Effector CD4-positive, alpha-beta T cell (primary cell): ENCODE measurements around the gene ARHGEF6.
"Not testable (repeated sequence)": the region's sequence is repeated elsewhere in the genome, so short reads cannot be mapped to it uniquely, and the experiment has no call there.

ENCODE experiments used
- DNase-seq: peaks from one replicate; pipeline ENCODE4 v3.0.0-alpha.2; 2020

ARHGEF6 gene

GRCh38 chrX:136783159-136783558 lies 2.4 kb upstream of the ARHGEF6 start:
- no peak for DNase-seq

DNA sequence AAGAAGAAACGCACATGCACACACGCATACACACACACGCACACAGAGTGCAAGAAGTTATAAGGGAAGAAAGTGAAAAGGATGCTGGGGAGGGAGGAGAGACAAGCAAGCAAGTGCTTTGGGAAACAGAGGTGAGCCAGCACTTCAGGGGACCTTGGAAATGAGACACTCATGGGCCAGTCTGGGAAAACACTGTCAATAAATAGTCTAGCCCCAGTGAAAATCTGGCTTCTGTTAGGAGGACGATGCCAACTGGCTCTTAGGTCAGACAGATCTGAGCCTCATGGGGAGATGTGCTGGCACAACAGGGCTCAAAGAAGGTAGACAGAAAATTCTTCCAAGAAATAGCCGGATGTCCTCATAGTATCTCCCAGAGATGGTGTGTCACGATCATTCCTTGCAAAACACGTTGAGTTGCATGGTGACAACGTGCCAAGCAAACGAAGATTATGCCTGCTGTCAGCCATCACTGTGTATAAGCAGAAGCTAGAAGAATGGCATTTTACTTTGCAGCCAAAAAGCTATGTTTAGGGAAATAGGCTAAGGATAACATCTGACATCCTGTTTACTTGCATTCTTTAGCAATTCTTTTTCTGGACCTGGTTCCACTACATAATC lies 557 bp upstream of the ARHGEF6 start:
- no peak for DNase-seq

DNA sequence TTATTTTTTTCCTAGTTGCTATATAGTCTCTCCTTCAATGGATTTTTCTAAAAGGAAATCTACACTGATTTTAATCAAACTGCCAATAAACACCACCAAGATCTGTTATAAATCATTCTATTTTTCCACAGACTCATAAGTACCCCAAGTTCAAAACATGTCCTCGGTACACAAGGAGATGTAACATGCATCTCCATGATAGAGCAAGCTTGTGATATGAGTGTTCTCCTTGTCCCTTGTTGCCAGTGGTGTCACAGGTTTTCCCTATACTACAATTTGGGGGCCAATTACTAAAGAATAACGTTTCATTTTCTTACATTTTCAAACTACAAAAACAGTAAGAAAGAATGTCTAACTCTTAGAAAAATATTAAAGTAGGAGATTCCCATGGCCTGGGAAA lies 491 bp downstream of the ARHGEF6 start:
- no peak for DNase-seq

GRCh38 chrX:136779346-136779781 lies 1.4 kb downstream of the ARHGEF6 start:
- no peak for DNase-seq

DNA sequence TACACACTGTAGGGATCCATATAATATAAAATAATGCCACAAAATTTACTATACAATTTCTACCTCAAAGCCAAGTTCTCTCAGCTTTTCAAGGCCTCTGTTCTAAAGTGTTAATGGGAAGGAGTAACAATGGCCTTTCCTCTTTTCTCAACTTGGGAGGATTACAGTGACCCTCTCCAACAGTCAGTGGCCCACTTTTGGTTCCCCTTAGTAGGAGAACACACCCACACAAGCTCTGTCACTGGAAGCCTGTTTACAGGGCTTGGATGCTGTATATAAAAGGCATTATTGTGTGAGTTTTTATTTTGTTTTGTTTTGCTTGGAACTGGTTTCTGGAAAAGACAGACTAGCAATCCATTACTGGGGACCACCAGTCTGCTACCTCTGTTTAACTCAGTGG lies 1.8 kb downstream of the ARHGEF6 start:
- no peak for DNase-seq

DNA sequence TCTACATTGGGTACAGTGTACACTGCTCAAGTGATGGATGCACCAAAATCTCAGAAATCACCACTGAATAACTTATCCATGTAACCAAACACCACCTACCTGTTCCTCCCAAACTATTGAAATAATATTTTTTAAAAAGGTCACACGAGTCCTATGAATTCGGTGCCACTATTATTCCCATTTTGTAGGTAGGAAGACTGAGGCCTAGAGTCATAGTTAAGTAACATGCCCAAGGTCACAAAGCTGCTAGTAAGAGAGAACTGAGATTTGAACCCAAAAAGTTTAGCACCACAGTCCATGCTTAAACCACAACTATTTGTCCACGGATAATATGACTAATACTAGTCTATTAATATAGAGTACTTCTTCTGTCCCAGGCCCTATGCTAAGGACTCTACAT lies 2.7 kb downstream of the ARHGEF6 start:
- no peak for DNase-seq

DNA sequence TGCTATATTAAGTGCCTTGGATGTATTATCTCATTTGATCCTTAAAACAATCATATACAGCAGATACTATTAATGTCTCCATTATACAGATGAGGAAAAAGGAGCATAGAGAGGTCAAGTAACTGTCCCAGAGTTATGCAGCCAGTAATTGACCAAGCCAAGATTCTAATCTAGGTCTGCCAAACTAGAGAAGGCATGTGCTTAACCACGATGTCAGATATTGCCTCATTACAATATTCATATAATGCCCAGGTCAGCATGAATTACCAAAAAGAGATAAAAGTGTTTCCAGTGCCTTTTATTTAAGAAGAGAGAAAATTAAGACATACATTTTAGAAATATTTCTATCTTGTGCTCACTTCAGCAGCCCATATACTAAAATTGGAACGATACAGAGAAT lies 7.1 kb downstream of the ARHGEF6 start:
- DNase-seq = no peak

GRCh38 chrX:136771869-136772268 lies 8.9 kb downstream of the ARHGEF6 start:
- DNase-seq = not testable (repeated sequence)

GRCh38 chrX:136768469-136769084 lies 12.2 kb downstream of the ARHGEF6 start:
- DNase-seq = peak; percentile 19

DNA sequence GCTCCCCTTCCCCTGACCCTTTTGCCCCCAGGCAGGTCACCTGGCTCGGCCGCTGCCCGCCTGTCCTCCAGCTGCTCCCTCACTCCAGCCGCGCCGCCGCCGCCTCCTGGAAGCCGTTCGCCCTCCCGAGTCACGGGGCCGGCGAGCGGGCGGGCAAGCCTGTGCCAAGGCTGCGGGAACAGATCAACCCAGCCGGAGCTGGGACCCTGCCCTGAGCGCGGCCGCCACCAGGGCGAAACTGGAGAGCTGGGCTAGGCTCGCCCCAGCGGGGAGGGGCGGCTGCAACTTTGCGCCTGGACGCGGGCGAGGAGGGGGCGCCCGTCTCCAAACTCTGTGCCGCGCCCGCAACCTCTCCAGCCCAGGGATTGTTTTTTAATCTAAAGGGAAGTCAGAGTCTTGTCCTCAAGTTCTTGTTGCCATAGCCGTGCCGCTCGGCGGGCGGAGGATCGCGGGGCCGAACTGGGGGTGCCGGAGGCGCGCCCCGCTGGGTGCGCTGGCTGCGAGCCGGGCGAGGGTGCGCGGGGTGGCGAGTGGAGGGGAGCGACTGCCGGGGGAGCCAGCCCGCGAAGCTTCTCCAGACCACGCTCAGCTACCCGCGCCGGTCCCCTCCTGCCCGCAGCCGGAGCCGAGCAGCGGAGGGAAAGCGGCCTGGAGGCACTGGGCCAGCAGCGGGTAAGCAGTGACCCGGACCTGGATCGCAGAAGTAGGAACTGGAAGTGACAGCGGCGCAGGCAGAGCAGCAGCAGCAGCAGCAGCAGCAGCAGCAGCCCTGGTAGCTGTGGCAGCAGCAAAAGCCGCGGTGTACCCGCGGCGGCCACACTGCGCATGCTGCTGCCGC lies 13.4 kb downstream of the ARHGEF6 start:
- DNase-seq = peak; percentile 6

DNA sequence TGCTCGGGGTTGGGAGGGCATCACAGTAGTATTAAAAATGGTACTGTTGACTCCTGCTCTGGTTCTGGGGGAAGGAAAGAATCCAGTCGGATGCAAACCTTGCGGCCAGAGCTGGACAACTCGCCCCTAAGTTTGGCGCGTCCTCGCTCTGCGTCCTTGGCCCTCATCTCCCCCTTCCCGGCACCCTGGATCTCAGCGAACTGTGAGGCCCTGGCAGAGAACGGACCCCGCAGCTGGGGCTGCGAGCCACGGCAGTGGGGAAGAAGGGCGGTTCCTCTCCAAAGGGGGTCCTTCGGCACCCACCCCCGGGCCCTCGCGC lies 14.0 kb downstream of the ARHGEF6 start:
- DNase-seq = no peak

GRCh38 chrX:136765821-136766356 lies 14.8 kb downstream of the ARHGEF6 start:
- no peak for DNase-seq

- no peak for DNase-seq
Observed at GRCh38 chrX:136764206-136764605, 16.5 kb downstream of the ARHGEF6 start.

DNA sequence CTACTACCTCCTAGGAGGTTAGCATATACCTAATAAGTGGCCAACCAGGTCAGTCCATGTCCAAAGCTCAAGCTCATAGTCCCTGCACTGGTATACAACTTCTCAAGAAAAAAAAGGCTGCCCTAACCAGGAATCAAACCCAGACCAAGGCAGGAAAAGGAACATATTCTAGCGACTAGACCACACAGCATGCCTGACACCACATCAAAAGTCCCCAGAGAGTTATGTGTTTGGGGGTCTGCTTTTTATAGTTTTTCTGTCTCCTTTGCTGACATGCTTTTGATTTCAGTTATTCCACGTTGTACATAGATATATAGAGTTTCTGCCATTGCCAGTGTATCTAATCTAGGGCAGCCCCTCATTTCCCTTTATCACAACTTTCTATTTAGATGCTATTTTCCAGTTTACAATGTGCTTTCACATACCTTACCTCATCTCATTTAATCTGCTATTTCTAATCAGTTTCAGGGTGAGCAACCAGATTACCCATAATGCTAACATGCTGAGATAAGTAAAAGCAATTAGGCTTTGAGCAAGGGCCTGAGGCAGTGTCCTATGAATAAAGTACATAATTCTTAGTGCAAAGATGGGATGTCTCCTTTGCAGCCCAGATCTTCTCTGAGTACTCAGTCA lies 17.8 kb downstream of the ARHGEF6 start:
- DNase-seq = no peak

DNA sequence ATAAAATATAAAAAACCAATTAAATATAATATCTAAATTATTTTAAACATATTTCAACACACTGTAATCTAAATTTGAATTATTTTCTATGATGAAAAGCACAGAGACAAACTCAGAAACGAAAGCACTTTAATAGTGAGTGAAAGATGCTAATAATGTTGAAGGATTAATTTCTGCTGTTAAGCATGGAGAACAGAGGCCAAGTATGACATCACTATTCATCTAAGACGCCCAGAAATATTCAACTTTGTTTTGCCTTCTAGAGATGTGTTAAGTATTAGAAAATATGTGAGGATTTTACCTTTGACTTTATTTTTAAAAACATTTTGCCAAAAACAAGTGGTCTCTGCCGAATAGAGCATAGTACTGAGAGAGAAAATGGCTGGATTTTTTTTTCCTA lies 19.3 kb downstream of the ARHGEF6 start:
- DNase-seq = no peak

- DNase-seq = no peak
Observed at GRCh38 chrX:136759968-136760367, 20.8 kb downstream of the ARHGEF6 start.

GRCh38 chrX:136755411-136755810 lies 25.3 kb downstream of the ARHGEF6 start:
- no peak for DNase-seq

- DNase-seq = no peak
Observed at GRCh38 chrX:136754651-136755050, 26.1 kb downstream of the ARHGEF6 start.

DNA sequence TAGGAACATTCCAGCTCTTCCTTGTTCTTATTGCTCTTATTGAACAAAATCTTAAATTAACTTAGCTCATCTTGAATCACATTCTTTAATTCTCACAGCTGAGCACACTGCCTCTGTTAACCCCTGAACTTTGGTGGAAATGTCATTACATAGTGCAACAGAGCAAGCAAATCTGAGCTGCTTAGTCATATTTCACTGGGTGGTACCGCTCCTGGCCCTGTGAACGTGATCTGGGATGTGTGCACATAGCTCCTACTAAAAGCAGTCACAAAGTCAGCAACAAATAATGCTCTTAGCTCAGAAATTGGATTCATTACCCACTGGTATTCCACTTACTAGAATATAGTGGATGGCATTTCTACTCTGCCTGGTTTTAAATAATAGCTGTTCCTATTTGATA lies 27.9 kb downstream of the ARHGEF6 start:
- no peak for DNase-seq

DNA sequence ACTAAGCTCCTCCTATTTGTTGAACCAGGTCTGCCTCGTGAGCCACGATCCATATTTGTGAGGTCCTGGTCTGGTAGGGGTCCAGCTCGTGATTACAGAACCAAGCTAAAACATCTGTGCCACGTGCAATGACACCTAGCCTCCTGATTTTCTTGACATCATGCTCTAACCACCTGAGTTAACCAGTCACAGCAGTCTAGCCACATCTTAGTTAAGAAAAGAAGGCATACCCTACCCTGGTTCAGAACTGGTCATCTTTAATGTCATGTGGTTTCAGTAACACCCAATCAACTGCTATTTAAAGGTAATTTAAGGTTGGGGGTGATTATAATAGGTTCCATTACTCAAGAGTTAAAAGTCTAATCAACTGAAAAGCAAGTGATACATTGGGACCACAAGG lies 28.4 kb downstream of the ARHGEF6 start:
- no peak for DNase-seq

DNA sequence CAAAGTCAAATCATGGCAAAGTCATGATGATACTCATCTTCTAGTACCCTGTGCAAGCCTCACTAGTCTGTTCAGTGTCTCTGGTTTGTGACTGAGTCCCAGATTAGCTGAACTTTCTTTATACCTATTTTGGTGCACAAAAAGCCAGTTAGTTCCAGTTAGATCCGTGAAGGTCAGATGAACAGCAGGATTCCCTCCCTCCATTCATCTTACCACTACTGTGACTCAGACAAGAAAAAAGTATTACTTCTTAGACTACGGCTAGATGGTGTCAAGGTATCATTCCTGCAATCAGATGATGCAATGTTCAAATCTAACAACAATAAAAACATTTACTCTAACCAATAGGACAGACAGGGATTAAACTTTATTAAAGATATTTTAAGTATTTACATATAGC lies 30.4 kb downstream of the ARHGEF6 start:
- DNase-seq = no peak

DNA sequence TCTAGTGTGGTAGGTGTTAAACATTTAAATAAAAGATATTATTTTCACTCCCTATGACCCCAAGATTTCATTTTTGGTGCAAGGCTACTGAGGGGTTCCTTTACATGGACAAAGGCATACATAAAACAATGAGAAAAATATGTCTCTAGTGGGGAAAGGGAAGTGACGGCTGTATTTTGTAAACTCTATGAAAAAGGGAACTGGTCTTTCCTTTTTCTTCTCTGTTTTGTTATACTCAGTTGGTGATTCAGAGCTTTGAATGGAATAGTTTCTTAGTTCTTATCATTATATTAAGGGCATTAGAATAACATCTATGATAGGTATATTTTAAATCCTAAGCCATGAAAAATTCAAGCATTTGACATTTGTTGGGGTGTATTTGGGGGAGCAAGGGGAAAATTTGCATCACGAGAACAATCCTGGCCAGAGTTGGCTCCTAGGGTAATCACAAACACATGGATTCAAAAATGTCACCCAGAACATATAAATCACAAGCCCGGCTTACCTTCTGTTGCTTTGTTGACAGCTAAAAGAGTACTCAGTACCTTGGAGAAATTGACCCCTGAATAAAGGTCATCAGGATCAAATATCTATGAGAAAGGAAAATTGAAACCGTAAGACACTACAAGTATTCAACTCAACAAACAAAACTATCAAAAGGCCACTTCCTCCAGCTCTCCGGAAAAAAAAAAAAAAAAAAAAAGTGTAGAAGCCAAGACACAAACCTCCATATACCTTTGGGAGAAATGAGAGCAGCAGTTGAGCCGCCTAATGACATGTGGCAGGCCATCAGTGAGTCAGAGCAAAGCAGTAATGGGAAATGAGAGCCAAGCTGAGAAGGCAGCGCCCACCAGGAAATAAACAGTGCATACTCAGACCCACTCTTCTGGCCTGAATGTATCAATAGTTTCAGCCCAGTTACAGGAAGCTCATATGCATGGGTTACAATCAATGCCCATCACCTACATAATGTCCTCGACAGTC lies 33.4 kb downstream of the ARHGEF6 start:
- DNase-seq = no peak
